ENCODE data around the gene DENND1B. TPM values are rescaled to one million over a fixed set of nuclear protein-coding genes. Genes with fewer than 3 reads are reported as not detected.

DENND1B gene
- total and polyA plus RNA-seq, 9 of the 15 experiments (the other 6 are each of a cell fraction or from before 2014, with no cell fraction given) = 2.1 to 12.1 (median 7.5) TPM

DNA sequence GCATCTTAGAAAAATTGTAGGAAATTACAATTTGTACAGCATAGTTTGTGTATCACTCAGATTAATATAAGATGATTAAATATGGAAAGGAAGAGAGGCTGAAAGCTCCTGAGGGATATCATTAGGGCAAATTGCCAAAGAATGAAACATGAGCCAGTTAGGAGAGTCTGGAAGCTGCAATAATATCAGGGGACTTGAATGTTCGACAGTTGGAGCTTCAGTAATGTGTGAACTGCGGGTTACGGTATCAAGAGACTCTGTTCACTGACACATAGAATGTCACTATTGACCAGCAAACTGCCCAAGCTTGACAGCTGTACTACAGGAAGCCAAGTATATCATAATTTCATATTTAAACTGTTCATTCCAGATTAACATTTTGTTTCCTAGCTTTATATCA lies 157.2 kb downstream of the DENND1B start (continued):
- TF ChIP-seq, protein P1, sequence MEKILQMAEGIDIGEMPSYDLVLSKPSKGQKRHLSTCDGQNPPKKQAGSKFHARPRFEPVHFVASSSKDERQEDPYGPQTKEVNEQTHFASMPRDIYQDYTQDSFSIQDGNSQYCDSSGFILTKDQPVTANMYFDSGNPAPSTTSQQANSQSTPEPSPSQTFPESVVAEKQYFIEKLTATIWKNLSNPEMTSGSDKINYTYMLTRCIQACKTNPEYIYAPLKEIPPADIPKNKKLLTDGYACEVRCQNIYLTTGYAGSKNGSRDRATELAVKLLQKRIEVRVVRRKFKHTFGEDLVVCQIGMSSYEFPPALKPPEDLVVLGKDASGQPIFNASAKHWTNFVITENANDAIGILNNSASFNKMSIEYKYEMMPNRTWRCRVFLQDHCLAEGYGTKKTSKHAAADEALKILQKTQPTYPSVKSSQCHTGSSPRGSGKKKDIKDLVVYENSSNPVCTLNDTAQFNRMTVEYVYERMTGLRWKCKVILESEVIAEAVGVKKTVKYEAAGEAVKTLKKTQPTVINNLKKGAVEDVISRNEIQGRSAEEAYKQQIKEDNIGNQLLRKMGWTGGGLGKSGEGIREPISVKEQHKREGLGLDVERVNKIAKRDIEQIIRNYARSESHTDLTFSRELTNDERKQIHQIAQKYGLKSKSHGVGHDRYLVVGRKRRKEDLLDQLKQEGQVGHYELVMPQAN (IDR thresholded peaks at IDR 0.05; ENCODE audit: borderline replicate concordance) = no peak
- no peak for TF ChIP-seq ETS2 (tag; IDR thresholded peaks at IDR 0.05; ENCODE audit: borderline replicate concordance, poor library complexity, severe bottlenecking)
- no peak for TF ChIP-seq ATF4 (CRISPR knock-in tag; IDR thresholded peaks at IDR 0.05)
- TF ChIP-seq CCAR2 (IDR thresholded peaks at IDR 0.05; ENCODE audit: low read depth, low read length) = no peak
- no peak for TF ChIP-seq SMAD3 (CRISPR knock-in tag; conservative IDR thresholded peaks at IDR 0.05)
- TF ChIP-seq NR0B1 (IDR thresholded peaks at IDR 0.05; ENCODE audit: partially characterized antibody) = no peak

DNA sequence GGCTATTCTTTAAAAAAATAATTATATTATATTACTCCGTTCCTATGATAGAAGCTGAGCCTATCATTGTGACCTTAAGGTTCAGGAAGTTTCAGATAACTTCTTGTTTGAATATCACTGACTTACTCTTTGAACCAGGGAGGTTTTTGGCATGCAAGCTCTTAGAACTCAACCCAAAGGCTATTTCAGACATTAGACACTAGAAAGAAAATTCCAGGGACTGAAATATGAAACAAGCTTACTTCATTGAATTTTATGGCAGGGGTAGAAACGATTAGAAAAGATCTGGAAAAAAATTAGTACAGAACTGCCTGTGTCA lies 159.6 kb downstream of the DENND1B start:
- Histone ChIP-seq H3K9me3 (replicated peaks; ENCODE audit: control insufficient read depth, insufficient read depth, low read depth, low read length) (no peaks in the 10 kb centered on the region), H3K9me1 (ENCODE audit: control insufficient read depth, insufficient read depth, low read length) (no peaks in the 10 kb centered on the region), H3K79me2 (ENCODE audit: control insufficient read depth, insufficient read depth, low read length) (no peaks in the 10 kb centered on the region), H3K9ac (ENCODE audit: insufficient read depth in 1 of 2, low read depth in 2 of 2, low read length in 2 of 2) (no peak overlapping the region), H3K36me3 (ENCODE audit: control insufficient read depth, insufficient read depth, low read length) (no peaks in the 10 kb centered on the region), H2AFZ (ENCODE audit: low read depth, low read length) (no peak overlapping the region), H3K4me3 (no peak overlapping the region), H3K27me3 (ENCODE audit: control insufficient read depth in 2 of 2, insufficient read depth in 2 of 2, low read length in 2 of 2) (no peaks in the 10 kb centered on the region), H4K20me1 (replicated peaks; ENCODE audit: control insufficient read depth, insufficient read depth, low read length) (no peaks in the 10 kb centered on the region), H3K4me2 (ENCODE audit: insufficient read depth, low read length) (no peak overlapping the region), H3K27ac (ENCODE audit: extremely low read depth, low read depth, low read length) (no peak overlapping the region), H3K4me1 (replicated peaks in 1 of 2; ENCODE audit: control insufficient read depth in 2 of 2, insufficient read depth in 2 of 2, low read length in 2 of 2) (no peaks in the 10 kb centered on the region)
- BruUV-seq (replicated peaks) = no TSS peak
- ChIA-PET POLR2A (interaction anchor here (1.2 kb wide), 1 partner anchor 287 kb away, joined by 4 read pairs; the partner anchor contains the start of gene C1orf53), CTCF (ENCODE audit: low intra/inter-chr PET ratio) (interaction anchor here (1.0 to 2.0 kb wide), 2 partner anchors 253 to 309 kb away, joined by 4 to 12 read pairs; no protein-coding TSS in a partner anchor)
- in situ Hi-C loops (cut with MboI) (no loop called here), intact Hi-C loops (cut with micrococcal nuclease) (loop anchor here (1.0 to 5.0 kb wide), 6 partner anchors 77 to 849 kb away; no protein-coding TSS in a partner anchor)
- no peak for ATAC-seq
- FAIRE-seq = no peak
- WGBS (ENCODE audit: insufficient coverage, low coverage, missing lambda C conversion rate) = 53% methylated on average over 2 of the region's 2 CpGs
- TF ChIP-seq ZNF24 (IDR thresholded peaks at IDR 0.05) (no peak), ZNF174 (CRISPR knock-in tag; IDR thresholded peaks at IDR 0.05) (no peak)
- no peak for DNase-seq (ENCODE audit: extremely low read depth in 1 of 4, low spot score in 3 of 4)
